Neural cell (in vitro differentiated cells): ENCODE data around the gene KLHL2.
A peak's percentile ranks its signal among the peaks of the same experiment; 100 is the strongest.

Experiments used
- EP300 ChIP-seq: fragments of 450-650 bp; conservative IDR thresholded peaks from 2 replicates; pipeline ENCODE4 v1.6.1; 2014; ENCODE audit warnings: antibody characterized with exemption, mild to moderate bottlenecking, moderate library complexity; ENCODE audit not compliant: poor library complexity, severe bottlenecking
- EZH2 ChIP-seq: fragments of 200-600, 300-800 bp; shearing (Covaris generic), sonication (generic); IDR thresholded peaks from 2 replicates; pipeline ENCODE4 v1.6.1; 2014; ENCODE audit warnings: antibody characterized with exemption, low read length, borderline replicate concordance, mild to moderate bottlenecking; ENCODE audit not compliant: insufficient read depth, poor library complexity, severe bottlenecking
- MXI1 ChIP-seq: fragments of 450-650 bp; conservative IDR thresholded peaks from 2 replicates; pipeline ENCODE4 v1.6.1; 2014; ENCODE audit warnings: antibody characterized with exemption, mild to moderate bottlenecking; ENCODE audit not compliant: poor library complexity, severe bottlenecking
- POLR2AphosphoS5 ChIP-seq: IDR thresholded peaks from 2 replicates; pipeline ENCODE4 v1.6.1; 2012
- RAD21 ChIP-seq: fragments of 450-650 bp; conservative IDR thresholded peaks from 2 replicates; pipeline ENCODE4 v1.6.1; 2014; ENCODE audit warnings: antibody characterized with exemption, mild to moderate bottlenecking, moderate library complexity
- REST ChIP-seq: IDR thresholded peaks from 2 replicates; pipeline ENCODE4 v1.6.1; 2012; ENCODE audit warnings: borderline replicate concordance
- SMC3 ChIP-seq: fragments of 450-650 bp; conservative IDR thresholded peaks from 2 replicates; pipeline ENCODE4 v1.6.1; 2014; ENCODE audit warnings: antibody characterized with exemption, mild to moderate bottlenecking, moderate library complexity; ENCODE audit not compliant: poor library complexity
- TAF1 ChIP-seq: IDR thresholded peaks from 2 replicates; pipeline ENCODE4 v1.6.1; 2012; ENCODE audit warnings: low read depth
- TF ChIP-seq, protein P1 (sequence below): fragments of 450-650 bp; IDR thresholded peaks from 2 replicates; pipeline ENCODE4 v1.5.1; 2014; ENCODE audit warnings: antibody characterized with exemption, mild to moderate bottlenecking, moderate library complexity; ENCODE audit not compliant: poor library complexity, severe bottlenecking

DNA sequence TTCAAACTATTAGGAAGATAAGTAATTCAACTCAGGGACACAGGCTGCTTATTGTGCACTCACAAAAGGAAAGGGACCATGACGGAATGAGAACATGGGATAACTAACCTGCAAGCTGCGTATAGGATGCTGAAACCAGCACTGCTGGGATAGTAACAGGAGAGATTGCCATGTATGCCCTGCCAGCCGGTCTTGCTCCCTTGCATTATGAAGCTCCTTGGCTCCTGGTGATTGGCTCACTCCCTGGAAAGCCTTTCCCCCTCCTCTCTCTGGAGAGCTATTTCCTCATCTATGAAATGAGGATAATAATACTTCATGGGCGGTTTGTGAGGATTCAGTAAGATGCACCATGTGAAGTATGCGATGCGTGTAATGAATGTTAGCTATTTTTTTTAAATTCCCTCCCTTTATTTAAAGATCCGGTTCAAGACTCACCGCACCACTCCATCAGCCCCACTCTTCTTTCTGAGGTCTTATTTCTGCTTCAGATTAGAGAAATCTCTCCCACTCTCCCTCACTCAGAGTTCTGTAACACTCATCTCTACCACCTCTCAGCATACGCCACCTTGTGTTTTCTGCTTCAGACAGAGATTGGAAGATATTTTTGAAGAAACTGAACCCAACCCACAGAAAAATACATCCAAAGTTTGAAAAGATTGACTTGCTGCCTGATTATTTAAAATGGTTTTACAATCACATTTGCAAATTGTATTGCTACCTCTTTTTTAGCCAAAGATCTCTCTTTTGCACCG, 138.5 kb downstream of the KLHL2 start:
- TF ChIP-seq, protein P1, sequence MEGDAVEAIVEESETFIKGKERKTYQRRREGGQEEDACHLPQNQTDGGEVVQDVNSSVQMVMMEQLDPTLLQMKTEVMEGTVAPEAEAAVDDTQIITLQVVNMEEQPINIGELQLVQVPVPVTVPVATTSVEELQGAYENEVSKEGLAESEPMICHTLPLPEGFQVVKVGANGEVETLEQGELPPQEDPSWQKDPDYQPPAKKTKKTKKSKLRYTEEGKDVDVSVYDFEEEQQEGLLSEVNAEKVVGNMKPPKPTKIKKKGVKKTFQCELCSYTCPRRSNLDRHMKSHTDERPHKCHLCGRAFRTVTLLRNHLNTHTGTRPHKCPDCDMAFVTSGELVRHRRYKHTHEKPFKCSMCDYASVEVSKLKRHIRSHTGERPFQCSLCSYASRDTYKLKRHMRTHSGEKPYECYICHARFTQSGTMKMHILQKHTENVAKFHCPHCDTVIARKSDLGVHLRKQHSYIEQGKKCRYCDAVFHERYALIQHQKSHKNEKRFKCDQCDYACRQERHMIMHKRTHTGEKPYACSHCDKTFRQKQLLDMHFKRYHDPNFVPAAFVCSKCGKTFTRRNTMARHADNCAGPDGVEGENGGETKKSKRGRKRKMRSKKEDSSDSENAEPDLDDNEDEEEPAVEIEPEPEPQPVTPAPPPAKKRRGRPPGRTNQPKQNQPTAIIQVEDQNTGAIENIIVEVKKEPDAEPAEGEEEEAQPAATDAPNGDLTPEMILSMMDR = peak; percentile 11
- no peak for TF ChIP-seq EZH2
- no peak for TF ChIP-seq REST
- TF ChIP-seq TAF1 = no peak
- TF ChIP-seq RAD21 = no peak
- no peak for TF ChIP-seq POLR2AphosphoS5
- TF ChIP-seq MXI1 = no peak
- TF ChIP-seq EP300 = no peak
- TF ChIP-seq SMC3 = peak; percentile 15
